HG02973 (cell line): Measurements from ENCODE around the gene KHK.
"Not testable (repeated sequence)": the region's sequence is repeated elsewhere in the genome, so short reads cannot be mapped to it uniquely, and the experiment has no call there.

Experiments
- ATAC-seq: cut with Tn5 transposase; IDR thresholded peaks from one replicate; pipeline ENCODE4 v1.9.1; 2021; ENCODE audit warnings: moderate library complexity; ENCODE audit not compliant: unreplicated experiment

Gene KHK

GRCh38 chr2:27095745-27096651, 9.4 kb downstream of the KHK start:
- ATAC-seq = no peak

GRCh38 chr2:27096748-27097297, 10.3 kb downstream of the KHK start:
- ATAC-seq = no peak

DNA sequence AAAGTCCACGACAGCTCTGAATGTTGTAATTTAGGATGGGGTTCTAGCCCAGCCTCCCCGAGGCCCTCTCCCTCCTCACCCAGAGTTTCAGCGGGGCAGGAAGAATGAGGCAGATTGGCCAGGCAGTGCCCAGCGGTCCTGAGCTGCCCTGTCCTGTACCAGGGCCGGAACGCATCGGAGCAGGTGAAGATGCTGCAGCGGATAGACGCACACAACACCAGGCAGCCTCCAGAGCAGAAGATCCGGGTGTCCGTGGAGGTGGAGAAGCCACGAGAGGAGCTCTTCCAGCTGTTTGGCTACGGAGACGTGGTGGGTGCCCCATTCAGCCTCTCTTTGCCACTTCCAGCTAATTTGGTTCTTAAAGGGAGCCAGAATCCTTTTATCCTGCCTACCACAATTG, 10.8 kb downstream of the KHK start:
- ATAC-seq = no peak

DNA sequence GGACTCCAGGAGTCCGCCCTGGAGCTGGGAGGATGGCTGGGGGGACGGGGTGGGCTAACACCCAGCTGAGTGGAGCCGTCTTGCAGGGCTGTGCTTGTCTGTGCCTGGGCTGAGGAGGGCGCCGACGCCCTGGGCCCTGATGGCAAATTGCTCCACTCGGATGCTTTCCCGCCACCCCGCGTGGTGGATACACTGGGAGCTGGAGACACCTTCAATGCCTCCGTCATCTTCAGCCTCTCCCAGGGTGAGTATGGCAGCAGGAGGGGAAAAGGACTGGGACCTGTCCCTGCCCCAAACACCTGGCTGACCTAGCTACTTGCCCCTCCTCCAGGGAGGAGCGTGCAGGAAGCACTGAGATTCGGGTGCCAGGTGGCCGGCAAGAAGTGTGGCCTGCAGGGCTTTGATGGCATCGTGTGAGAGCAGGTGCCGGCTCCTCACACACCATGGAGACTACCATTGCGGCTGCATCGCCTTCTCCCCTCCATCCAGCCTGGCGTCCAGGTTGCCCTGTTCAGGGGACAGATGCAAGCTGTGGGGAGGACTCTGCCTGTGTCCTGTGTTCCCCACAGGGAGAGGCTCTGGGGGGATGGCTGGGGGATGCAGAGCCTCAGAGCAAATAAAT, 12.9 kb downstream of the KHK start:
- no peak for ATAC-seq

GRCh38 chr2:27100036-27100435, 13.5 kb downstream of the KHK start:
- no peak for ATAC-seq

- no peak for ATAC-seq
Observed at GRCh38 chr2:27102329-27102728, 15.8 kb downstream of the KHK start.

GRCh38 chr2:27105981-27106380, 19.4 kb downstream of the KHK start:
- no peak for ATAC-seq

DNA sequence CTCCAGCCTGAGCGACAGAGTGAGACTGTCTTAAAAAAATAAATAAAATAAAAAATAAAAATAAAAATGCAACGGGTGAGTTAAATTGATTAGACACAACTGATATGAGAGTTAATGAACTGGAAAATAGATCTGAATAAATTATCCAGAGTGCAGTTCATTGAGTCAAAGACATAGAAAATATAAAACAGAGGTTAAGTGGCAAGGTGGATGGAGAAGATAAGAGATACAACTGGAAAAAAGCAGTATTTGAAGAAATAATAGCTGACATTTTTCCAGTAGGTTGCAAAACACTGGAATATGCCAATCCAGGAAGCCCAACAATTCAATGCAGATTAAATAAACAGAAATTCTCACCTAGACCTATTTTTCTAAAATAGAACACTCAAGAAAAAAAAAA, 21.6 kb downstream of the KHK start:
- no peak for ATAC-seq

- no peak for ATAC-seq
Observed at GRCh38 chr2:27109083-27109482, 22.5 kb downstream of the KHK start.

DNA sequence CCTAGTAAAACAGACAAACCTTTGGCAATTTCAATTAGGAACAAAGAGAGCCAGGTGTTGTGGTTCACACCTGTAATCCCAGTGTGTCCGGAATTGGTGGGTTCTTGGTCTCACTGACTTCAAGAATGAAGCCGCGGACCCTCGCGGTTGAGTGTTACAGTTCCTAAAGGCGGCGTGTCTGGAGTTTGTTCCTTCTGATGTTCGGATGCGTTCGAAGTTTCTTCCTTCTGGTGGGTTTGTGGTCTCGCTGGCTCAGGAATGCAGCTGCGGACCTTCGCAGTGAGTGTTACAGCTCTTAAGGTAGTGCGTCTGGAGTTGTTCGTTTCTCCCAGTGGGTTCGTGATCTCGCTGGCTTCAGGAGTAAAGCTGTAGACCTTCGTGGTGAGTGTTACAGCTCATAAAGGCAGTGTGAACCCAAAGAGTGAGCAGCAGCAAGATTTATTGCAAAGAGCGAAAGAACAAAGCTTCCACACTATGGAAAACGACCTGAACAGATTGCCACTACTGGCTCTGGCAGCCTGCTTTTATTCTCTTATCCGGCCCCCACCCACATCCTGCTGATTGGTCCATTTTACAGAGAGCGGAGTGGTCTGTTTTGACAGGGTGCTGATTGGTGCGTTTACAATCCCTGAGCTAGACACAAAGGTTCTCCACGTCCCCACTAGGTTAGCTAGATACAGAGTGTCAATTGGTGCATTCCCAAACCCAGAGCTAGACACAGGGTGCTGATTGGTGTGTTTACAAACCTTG, 24.2 kb downstream of the KHK start:
- not testable (repeated sequence) for ATAC-seq

DNA sequence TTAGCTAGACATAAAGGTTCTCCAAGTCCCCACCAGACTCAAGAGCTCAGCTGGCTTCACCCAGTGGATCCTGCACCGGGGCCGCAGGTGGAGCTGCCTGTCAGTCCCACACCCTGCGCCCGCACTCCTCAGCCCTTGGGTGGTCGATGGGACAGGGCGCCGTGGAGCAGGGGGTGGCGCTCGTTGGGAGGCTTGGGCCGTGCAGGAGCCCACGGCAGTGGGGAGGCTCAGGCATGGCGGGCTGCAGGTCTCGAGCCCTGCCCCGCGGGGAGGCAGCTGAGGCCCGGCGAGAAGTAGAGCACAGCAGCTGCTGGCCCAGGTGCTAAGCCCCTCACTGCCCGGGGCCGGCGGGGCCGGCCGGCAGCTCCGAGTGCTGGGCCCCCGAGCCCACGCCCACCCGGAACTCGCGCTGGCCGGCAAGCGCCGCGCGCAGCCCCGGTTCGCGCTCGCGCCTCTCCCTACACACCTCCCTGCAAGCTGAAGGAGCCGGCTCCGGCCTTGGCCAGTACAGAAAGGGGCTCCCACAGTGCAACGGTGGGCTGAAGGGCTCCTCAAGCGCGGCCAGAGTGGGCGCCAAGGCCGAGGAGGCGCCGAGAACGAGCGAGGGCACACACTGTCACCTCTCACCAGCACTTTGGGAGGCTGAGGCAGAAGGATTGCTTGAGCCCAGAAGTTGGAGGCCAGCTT, 25.0 kb downstream of the KHK start:
- not testable (repeated sequence) for ATAC-seq

GRCh38 chr2:27115519-27115918, 28.9 kb downstream of the KHK start:
- no peak for ATAC-seq

DNA sequence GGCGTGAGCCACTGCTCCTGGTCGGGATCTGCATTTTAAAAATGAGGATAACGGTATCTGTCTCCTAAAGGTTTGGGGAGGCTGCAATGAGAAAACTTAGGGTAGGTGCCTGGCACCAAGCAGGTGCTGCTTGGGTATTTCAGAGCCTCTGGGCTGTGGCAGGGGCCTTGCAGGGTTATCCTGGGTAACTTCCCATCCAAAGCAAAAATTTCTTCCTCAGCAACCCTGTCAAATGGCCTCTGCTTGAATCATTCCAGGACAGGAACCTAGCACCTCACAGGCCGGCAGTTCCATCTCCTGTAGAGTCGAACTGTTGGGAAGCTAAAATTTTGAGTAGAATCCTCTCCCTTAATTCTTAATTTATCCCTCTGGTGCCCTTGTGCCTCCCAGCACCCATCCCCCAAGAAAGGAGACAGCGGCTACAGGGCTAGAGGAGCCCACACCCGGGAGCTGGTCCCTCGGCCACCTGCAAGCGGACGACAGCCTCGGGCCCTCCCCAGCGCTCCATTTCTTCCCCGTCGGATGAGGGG, 31.5 kb downstream of the KHK start:
- no peak for ATAC-seq

DNA sequence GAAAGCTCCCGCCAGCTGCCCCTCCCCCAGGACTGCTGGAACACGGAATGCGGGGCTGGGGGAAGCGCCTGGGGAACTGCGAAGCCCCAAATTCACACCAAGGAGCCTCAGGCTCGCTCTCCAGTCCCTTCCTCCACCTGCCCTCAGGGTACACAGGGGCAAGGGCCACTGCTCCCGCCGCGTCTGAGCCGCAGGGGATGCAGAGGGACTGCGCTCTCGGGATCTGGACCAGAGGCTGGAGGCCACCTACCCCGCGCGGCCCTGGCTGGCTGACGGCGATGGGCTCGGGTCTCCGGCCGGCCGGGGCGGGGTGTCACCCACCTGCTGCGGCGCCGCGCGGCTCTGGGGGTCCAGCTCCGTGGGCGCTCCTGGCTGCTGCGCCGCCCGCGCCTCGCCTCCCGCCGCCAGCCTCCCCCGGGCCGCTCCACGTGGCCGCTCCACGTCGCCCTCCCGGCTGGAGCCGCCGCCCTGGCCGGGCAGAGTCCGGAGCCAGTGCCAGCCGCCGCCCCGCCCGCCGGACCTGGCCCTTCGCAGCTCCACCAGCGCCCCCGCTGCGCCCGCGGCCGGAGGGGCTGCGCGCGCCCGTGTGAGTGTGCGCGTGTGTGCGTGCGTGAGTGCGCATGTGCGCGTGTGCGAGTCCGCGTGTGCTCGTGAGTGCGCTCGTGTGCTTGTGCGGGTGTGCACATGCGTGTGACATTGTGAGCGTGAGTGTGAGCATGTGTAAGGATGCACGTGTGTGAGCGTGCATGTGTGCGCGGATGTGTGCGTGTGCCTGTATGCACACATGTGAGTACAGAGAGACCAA, 32.2 kb downstream of the KHK start, which contains the start of gene CGREF1:
TSS of gene CGREF1 (minus strand) at position 604 of the 805 bp plus-strand sequence. CDS start 14,762 bp downstream, outside the sequence.
- no peak for ATAC-seq

DNA sequence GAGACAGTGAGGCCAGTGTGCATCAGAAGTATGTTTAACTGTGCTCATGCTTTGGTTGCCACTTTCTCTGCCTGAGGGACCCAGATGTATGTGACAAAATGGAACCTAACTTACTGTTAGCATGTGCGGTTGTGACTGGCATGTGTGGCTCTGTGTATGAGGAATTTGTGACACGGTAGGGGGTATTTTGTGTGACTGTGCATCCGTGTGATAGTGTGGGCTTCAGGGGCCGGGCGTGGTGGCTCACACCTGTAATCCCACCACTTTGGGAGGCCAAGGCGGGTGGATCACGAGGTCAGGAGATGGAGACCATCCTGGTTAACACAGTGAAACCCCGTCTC, 32.7 kb downstream of the KHK start:
- not testable (repeated sequence) for ATAC-seq

DNA sequence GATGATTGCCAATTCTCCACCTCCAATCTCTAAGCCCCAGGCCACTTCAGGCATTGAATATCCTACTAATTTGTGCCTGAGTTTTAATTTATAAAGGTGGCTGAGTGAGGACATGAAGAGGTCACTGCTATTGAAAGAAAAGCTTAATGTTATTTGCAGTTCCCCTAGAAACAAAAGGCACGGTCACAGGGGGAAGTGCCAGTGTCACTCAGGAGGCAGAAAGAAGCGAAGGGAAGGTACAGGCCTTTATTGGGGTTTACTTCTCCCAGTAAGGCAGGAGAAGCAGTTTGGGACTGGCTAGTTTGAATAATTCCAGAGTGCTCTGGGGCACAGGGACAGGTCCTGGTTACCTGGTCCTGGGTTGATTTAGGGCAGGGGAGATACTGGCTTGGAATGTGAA, 35.3 kb downstream of the KHK start:
- ATAC-seq = no peak

DNA sequence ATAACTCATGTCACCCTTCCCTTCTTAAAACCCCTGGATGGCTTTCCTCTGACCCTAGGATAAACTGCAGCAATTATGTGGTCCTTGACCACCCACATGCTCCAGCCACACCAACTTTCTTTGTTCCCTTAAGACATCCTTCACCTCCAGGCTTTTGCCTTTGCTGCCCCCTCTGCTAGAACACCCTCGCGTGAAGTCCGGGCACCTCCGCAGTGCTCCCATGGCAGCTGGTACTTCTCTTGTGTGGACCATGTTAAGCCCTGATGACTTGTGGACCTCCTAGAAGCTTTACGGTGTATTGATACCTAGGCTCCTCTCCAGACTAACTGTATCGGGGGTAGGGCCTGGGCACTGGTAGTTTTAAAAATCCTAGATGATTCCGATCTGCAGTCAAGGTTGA, 36.2 kb downstream of the KHK start:
- ATAC-seq = no peak

DNA sequence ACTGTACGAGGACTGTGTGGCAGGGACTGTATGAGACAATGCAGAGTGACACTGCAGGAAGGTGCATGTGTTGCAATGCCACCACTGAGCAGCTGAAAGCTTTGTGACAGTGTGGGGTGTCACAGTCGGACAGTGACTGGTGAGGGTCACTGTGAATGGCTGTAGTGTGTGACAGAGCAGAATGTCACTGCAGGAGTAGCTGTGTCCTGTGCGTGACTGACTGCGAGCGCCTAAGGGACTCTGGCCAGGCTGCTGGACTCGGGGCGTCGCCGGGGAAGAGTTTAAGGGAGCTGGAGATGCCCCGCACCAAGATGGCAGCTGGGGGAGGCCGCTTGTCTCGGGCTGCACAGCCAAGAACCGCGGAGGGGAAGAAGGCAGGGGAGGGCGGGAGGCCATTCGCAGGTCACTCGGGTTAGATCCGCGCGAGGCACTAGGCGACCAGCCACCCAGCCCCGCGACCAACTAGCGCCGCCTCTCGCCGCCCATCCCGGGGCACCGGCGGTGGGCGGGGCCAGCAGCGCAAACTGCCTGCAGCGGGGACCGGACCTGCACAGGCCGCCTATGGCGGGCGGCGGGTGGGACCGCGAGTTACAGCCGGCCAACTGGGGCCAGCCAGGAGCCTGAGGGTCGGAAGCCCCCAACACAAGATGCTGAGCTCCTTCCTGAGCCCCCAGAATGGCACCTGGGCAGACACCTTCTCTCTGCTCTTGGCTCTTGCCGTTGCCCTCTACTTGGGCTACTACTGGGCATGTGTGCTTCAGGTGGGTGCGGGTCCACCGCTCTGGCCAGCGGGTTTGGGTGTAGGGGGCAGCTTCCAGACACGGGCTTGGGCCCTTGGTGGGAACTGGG, 37.0 kb downstream of the KHK start, which contains the start of gene ABHD1:
TSS of gene ABHD1 (plus strand) at position 514 of the 849 bp plus-strand sequence. CDS start at position 648, 134 bp downstream.
- no peak for ATAC-seq

DNA sequence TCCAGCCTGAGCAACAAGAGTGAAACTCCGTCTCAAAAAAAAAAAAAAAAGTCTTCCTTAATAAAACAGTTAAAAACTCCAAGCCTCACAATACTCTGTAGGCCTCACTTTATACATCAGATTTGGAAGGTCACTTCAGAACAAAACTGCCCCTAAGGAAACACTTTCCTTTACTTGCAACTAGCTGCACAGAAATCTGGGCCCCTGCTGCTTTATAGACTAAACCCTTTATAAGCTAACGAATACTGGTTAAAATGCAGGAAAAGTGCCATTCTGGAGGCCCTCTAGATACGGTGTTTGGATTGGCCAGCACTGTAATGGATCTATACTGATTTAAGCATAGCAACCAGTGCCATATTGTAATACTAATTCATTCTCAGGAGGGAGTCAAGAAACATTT, 38.5 kb downstream of the KHK start:
- no peak for ATAC-seq
